Measurements from ENCODE around the gene RPL7L1.

DNA sequence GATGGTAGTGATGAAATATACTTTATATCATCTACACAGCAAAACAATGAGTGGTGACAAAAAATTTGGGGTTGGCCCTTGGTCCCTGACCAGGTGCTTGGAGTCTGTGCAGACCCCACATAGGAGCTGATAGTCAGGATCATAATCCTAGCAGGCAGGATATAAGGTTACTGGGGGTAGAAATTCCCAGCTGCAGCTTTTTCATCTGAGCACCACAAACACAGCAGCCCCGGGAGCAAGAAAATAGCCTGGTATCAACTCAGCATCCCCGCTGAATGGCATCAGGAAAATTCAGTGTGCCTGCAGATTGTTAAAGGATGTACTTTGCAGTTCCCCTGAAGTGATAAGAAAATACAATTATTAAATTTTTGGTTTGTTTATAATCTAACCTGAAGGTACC lies 27.8 kb upstream of the RPL7L1 start:
- no peak for TF ChIP-seq POLR2A (IDR thresholded peaks at IDR 0.05; ENCODE audit: extremely low read depth, insufficient read length)
- no peak for TF ChIP-seq CTCF (IDR thresholded peaks at IDR 0.05; ENCODE audit: low read depth, low read length)
